GM12878 (cell line): ENCODE data around the gene CTNNA2.

Source experiments
- CBFB ChIP-seq: IDR thresholded peaks from 2 replicates; pipeline ENCODE4 v1.6.1; 2016; ENCODE audit warnings: antibody characterized with exemption, low read depth
- CHD2 ChIP-seq: IDR thresholded peaks from 2 replicates; pipeline ENCODE4 v1.6.1; 2011; ENCODE audit warnings: low read depth, low read length, improper control_type of control experiment, borderline replicate concordance
- CTCF ChIP-seq, 3 experiments: IDR thresholded peaks in 2 of 3; conservative IDR thresholded peaks in 1 of 3; 2 replicates each; pipeline ENCODE4 v1.5.1; 2011; ENCODE audit warnings: low read depth in 3 of 3, low read length in 3 of 3, mild to moderate bottlenecking in 3 of 3, control low read depth in 2 of 3, moderate library complexity in 2 of 3, inconsistent platforms in 1 of 3, mixed read lengths in 1 of 3; ENCODE audit not compliant: control insufficient read depth in 2 of 3, insufficient read depth in 1 of 3; ENCODE audit errors: extremely low read depth in 1 of 3
- PAX5 ChIP-seq: IDR thresholded peaks from 2 replicates; pipeline ENCODE4 v1.6.1; 2011; ENCODE audit warnings: low read depth, low read length, borderline replicate concordance
- PBX3 ChIP-seq: IDR thresholded peaks from 2 replicates; pipeline ENCODE4 v1.6.1; 2011; ENCODE audit warnings: mild to moderate bottlenecking, low read depth, low read length, moderate library complexity; ENCODE audit not compliant: insufficient replicate concordance
- RAD51 ChIP-seq: fragments of 450-650 bp; IDR thresholded peaks from 2 replicates; pipeline ENCODE4 v1.6.1; 2016; ENCODE audit warnings: moderate library complexity, mild to moderate bottlenecking, inconsistent platforms
- SMC3 ChIP-seq: IDR thresholded peaks from 2 replicates; pipeline ENCODE4 v1.6.1; 2011; ENCODE audit warnings: low read length, improper control_type of control experiment, borderline replicate concordance
- SP1 ChIP-seq: IDR thresholded peaks from one replicate; pipeline ENCODE4 v1.6.1; 2011; ENCODE audit warnings: low read depth, low read length
- TAF1 ChIP-seq: IDR thresholded peaks from 2 replicates; pipeline ENCODE4 v1.6.1; 2011; ENCODE audit warnings: mild to moderate bottlenecking, low read depth, low read length, borderline replicate concordance
- TCF12 ChIP-seq: IDR thresholded peaks from 2 replicates; pipeline ENCODE4 v1.6.1; 2011; ENCODE audit warnings: low read depth, mild to moderate bottlenecking, low read length

GRCh38 chr2:79850912-79851311, 338.1 kb downstream of the CTNNA2 start:
- TF ChIP-seq CHD2, result no peak
- TF ChIP-seq CTCF (IDR thresholded peaks at IDR 0.05 in 2 of 3, conservative IDR thresholded peaks at IDR 0.05 in 1 of 3; ENCODE audit: control insufficient read depth in 2 of 3, extremely low read depth in 1 of 3, insufficient read depth in 1 of 3, low read depth in 3 of 3, low read length in 3 of 3), result no peak
- no peak for TF ChIP-seq SP1
- no peak for TF ChIP-seq RAD51
- no peak for TF ChIP-seq TAF1
- TF ChIP-seq TCF12, result no peak
- no peak for TF ChIP-seq PBX3
- TF ChIP-seq SMC3, result no peak
- no peak for TF ChIP-seq PAX5
- TF ChIP-seq CBFB, result no peak
